ENCODE results near the gene DCTN4.

DNA sequence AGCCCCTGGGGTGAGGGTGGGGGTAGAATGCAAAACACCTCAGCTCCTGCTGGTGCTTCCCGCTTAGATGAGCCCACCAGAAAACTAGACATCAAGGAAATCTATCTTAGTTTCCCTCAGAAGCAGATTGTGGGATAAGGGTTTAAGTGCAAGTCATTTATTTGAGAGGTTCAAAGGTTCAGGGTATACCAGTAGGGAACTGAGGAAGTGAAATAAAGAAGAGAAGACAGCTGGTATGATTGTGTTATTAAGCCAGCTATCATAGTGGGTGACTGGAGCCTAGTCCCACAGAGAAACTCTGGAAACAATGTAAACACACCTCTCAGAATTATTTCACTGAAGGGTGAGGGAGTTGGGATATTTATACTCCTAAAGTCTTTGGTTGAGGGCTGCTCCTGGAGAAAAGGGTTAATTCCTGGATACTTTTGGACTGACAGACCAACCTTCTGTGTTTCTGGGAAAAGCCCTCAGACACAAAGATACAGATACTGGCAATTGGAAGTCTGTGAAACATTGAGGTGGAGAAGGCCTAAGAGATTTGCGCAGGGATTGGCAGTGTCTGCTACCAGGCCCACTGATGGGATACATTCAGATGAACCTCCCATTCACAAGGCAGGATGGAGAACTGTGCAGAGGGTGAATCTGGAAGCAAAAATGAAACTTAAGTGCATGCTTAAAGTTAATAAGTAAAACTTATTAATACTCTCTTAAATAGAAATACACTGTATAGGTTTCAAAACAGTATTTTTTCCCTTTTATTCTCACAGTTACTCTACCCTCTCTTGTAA is 6.4 kb upstream of the DCTN4 start:
- TF ChIP-seq, protein P1, sequence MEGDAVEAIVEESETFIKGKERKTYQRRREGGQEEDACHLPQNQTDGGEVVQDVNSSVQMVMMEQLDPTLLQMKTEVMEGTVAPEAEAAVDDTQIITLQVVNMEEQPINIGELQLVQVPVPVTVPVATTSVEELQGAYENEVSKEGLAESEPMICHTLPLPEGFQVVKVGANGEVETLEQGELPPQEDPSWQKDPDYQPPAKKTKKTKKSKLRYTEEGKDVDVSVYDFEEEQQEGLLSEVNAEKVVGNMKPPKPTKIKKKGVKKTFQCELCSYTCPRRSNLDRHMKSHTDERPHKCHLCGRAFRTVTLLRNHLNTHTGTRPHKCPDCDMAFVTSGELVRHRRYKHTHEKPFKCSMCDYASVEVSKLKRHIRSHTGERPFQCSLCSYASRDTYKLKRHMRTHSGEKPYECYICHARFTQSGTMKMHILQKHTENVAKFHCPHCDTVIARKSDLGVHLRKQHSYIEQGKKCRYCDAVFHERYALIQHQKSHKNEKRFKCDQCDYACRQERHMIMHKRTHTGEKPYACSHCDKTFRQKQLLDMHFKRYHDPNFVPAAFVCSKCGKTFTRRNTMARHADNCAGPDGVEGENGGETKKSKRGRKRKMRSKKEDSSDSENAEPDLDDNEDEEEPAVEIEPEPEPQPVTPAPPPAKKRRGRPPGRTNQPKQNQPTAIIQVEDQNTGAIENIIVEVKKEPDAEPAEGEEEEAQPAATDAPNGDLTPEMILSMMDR (IDR thresholded peaks at IDR 0.05): no peak
- TF ChIP-seq POLR2A (IDR thresholded peaks at IDR 0.05): no peak
